ENCODE data around the gene CPEB3.

DNA sequence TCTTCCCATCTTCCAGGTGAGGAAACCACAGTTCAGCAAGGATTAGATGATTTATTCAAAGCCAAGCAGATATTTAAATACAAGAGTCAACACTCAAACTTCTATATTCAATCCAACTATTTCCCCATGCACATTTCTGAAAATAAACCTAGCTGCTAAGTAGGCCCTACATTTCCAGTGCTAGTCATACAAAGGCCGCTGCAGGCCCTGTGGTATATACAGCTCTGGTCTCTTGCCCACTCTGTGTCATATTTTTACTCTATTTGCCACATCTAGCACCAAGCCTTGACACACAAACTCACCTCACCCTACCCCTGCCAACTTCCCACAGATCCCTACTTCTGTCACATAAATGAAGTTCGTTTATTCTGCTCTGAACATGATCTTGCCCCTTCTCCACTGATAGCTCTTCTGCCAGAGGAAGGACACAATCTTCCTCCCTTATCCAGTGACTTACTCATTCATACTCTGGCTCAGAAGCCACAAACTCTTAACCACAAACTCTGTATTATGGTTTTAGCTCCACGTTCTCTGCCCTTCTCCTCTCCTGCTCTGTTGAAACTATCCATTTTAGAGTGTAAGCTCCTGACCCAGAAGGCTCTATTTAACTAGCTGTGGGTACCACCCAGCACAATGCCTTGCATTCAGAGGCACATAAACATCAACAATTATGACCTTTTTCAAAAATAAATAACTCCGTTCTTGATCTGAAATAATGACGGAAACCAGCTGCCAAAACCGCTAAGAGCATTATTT lies 180.7 kb downstream of the CPEB3 start:
- TF ChIP-seq POLR2A (IDR thresholded peaks at IDR 0.05), result no peak
- TF ChIP-seq, protein P1, sequence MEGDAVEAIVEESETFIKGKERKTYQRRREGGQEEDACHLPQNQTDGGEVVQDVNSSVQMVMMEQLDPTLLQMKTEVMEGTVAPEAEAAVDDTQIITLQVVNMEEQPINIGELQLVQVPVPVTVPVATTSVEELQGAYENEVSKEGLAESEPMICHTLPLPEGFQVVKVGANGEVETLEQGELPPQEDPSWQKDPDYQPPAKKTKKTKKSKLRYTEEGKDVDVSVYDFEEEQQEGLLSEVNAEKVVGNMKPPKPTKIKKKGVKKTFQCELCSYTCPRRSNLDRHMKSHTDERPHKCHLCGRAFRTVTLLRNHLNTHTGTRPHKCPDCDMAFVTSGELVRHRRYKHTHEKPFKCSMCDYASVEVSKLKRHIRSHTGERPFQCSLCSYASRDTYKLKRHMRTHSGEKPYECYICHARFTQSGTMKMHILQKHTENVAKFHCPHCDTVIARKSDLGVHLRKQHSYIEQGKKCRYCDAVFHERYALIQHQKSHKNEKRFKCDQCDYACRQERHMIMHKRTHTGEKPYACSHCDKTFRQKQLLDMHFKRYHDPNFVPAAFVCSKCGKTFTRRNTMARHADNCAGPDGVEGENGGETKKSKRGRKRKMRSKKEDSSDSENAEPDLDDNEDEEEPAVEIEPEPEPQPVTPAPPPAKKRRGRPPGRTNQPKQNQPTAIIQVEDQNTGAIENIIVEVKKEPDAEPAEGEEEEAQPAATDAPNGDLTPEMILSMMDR (IDR thresholded peaks at IDR 0.05), result no peak

All from heart left ventricle (tissue), 13 donors.